Measurements from ENCODE around the gene CNIH3. TPM values are rescaled to one million over a fixed set of nuclear protein-coding genes. Genes with fewer than 3 reads are reported as not detected.

CNIH3 gene
- total RNA-seq, 1 experiment from 2014 or later, result 4.2 TPM

GRCh38 chr1:224689374-224689773 lies 73.3 kb downstream of the CNIH3 start:
- no peak overlapping the region for H3K4ac ChIP-seq (ENCODE audit: low read depth, low read length)
- H3K4me1 ChIP-seq (ENCODE audit: insufficient read depth, low read length), result no peaks in the 10 kb centered on the region
- H3K4me3 Mint-ChIP-seq, result no peak overlapping the region
- peak; percentile 36 for DNase-seq
- TF ChIP-seq CTCF (conservative IDR thresholded peaks at IDR 0.05), result no peak
- H2AFZ ChIP-seq (ENCODE audit: low read length), result no peak overlapping the region
- no peak overlapping the region for H3K18ac ChIP-seq (ENCODE audit: insufficient read length, low read depth, low read length)
- H3K79me1 ChIP-seq (ENCODE audit: insufficient read depth, low read depth, low read length, poor library complexity, severe bottlenecking), result no peaks in the 10 kb centered on the region
- no peak overlapping the region for H3K14ac ChIP-seq (ENCODE audit: insufficient read depth, low read length)
- H3K4me1 Mint-ChIP-seq, result 0 out of 4 replicates have a peak, but pooled peaks cover 0 to 3% of the 10 kb centered on the region in 2 experiments
- no peaks in the 10 kb centered on the region for H4K20me1 ChIP-seq (ENCODE audit: control insufficient read depth, insufficient read depth, insufficient read length)
- peaks cover 0 to 3% of the 10 kb centered on the region in 2 experiments; a peak in 2 of 5 replicates for H3K9me3 Mint-ChIP-seq
- WGBS (ENCODE audit: extremely low coverage, insufficient read length, low lambda C conversion rate), result no CpG with 5 or more reads among the region's 9 CpGs
- H2AK5ac ChIP-seq (ENCODE audit: insufficient read length, low read length), result no peak overlapping the region
- H3K27ac ChIP-seq (ENCODE audit: insufficient read length, low read depth, low read length), result no peak overlapping the region
- H2BK20ac ChIP-seq (ENCODE audit: low read depth, low read length, poor library complexity, severe bottlenecking), result no peak overlapping the region
- H3K9me3 ChIP-seq (ENCODE audit: control insufficient read depth, low read depth, low read length), result no peaks in the 10 kb centered on the region
- no peaks in the 10 kb centered on the region for H3K27me3 Mint-ChIP-seq (ENCODE audit: low read depth)
- no peak overlapping the region for H4K5ac ChIP-seq (ENCODE audit: insufficient read length, low read depth, low read length)
- H3K23me2 ChIP-seq (ENCODE audit: insufficient read length, low read depth, low read length, poor library complexity, severe bottlenecking), result no peaks in the 10 kb centered on the region
- H4K8ac ChIP-seq (replicated peaks; ENCODE audit: insufficient read length, low read depth, low read length), result no peak overlapping the region
- no peak overlapping the region for H3T11ph ChIP-seq (ENCODE audit: low read length)
- no peak overlapping the region for H4K91ac ChIP-seq (ENCODE audit: insufficient read length, low read depth, low read length)
- no peak overlapping the region for H2BK12ac ChIP-seq (ENCODE audit: insufficient read length, low read depth, low read length)
- no peak overlapping the region for H2BK5ac ChIP-seq (ENCODE audit: insufficient read length, low read length)
- H3K27ac Mint-ChIP-seq, result no peak overlapping the region; a peak in 1 of 7 replicates
- no peak overlapping the region for H3K4me2 ChIP-seq (ENCODE audit: insufficient read depth, insufficient read length, low read length)
- H3K79me2 ChIP-seq (ENCODE audit: insufficient read depth, low read length), result no peaks in the 10 kb centered on the region
- H3K56ac ChIP-seq (ENCODE audit: insufficient read length, low read depth, low read length), result no peak overlapping the region
- H2BK120ac ChIP-seq (ENCODE audit: low read depth, low read length, poor library complexity, severe bottlenecking), result no peak overlapping the region
- no peak overlapping the region for H3K9ac ChIP-seq (ENCODE audit: extremely low read depth, insufficient read length, low read length)
- H3K27me3 ChIP-seq (ENCODE audit: insufficient read depth, low read length), result no peaks in the 10 kb centered on the region
- H3K23ac ChIP-seq (ENCODE audit: insufficient read length, low read depth, low read length), result no peak overlapping the region
- H3K36me3 Mint-ChIP-seq (ENCODE audit: insufficient read depth in 1 of 3, low read depth in 3 of 3), result peaks cover 0 to 8% (median 0%) of the 10 kb centered on the region in 3 experiments; a peak in 2 of 7 replicates
- H2BK15ac ChIP-seq (ENCODE audit: low read depth, low read length), result no peak overlapping the region
